NCI-H526 treated with DMSO at 0.1 percent for 48 hours (cell line): Measurements from ENCODE around the gene GMDS.
A peak's percentile ranks its signal among the peaks of the same experiment; 100 is the strongest.

Experiments
- DNase-seq: peaks from one replicate; lab custom pipeline; 2025; lab: John Stamatoyannopoulos, UW

GMDS gene

GRCh38 chr6:2035826-2036709 lies 209.3 kb downstream of the GMDS start:
- no peak for DNase-seq

DNA sequence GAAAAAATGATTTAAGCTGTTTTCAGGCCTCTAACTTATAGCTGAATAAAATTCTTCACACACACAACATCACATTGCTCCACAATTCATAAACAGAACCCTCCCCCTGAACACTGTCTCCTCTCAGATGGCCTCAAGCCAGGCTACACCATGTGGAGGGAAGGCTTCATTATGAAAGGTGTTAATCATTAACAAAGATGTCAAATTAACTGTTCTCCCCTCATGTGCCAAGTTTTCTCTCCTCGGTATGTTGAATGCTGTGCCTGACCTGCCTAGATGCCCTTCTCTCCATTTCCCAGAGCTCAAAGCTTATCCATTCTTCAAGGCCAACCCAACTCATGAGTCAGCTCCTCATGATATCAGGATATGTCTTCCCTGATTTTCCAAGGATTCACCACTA lies 210.4 kb downstream of the GMDS start:
- DNase-seq, result no peak

- no peak for DNase-seq
Measured at GRCh38 chr6:2034256-2034655, 211.1 kb downstream of the GMDS start.

DNA sequence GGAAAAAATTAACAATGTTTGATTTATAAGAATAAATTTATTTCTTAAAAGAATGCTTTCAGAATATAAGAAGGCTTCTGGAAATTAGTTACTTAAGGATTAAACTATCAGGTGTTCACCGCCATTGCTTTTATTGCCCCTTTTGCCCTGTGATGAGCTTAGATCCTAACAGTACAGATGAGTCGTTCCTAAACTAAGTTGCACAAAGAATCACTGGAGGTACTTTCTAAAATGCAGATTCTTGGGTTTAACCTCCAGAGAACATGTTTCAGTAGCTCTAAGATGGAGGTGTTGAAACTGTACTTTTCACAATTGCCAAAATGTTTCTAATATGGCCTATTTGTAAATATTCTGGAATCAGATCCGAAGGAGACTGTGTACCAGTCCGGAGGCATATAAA lies 211.9 kb downstream of the GMDS start:
- DNase-seq, result no peak

DNA sequence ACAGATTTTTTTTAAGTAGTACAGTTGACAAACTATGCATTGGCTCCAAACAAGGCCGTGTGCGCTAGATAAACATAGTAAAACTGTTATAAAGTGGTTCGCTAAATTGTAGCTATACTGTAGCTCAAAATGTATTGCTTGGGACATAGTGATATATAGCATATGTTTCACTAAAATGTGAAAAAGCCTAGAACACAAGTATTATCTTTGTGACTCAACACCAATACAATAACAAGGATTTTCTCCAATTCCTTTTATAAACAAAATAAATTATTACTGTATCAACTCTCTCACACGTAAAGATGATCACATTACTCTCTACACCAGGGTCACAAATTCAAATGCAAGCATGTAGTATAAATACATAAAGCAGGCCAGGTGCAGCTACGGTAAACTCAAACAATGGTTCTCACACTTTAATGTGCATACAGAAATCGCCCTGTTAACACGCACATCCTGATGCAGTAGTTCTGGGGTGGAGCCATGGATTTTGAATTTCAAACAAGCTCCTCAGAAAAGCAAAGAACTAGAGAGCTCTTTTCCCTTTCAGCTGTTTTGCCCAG lies 214.6 kb downstream of the GMDS start:
- peak; percentile 38 for DNase-seq

GRCh38 chr6:2029952-2030351 lies 215.5 kb downstream of the GMDS start:
- no peak for DNase-seq

DNA sequence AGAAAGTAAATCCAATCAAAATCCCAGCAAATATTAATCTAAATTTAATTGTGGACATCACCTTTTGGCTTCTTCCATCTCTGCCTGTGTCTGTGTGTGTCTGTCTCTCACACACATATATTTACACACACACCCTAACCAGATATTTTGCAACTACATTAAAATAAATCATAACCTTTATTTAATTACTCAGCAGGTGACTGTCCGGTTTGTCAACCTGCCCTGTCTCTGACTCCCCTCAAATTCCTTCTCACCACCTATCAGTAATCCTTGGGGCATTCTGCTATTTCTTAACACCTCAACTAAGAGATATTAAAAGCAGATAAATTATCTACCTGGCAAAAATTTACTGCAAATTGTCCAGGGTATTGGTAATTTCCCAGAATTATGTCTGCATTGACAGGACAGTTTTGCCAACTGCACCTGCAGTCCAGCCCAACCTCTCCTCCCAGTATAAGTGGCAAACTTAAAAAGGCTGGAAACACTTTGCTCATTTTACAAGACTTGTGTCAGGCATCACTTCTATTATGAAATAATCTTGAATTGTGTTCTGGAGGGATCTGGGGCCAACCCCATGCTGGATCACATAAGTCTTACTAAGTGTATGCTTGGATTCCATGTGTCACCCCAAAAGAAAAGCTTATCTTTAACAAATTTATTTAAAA lies 216.1 kb downstream of the GMDS start:
- no peak for DNase-seq

DNA sequence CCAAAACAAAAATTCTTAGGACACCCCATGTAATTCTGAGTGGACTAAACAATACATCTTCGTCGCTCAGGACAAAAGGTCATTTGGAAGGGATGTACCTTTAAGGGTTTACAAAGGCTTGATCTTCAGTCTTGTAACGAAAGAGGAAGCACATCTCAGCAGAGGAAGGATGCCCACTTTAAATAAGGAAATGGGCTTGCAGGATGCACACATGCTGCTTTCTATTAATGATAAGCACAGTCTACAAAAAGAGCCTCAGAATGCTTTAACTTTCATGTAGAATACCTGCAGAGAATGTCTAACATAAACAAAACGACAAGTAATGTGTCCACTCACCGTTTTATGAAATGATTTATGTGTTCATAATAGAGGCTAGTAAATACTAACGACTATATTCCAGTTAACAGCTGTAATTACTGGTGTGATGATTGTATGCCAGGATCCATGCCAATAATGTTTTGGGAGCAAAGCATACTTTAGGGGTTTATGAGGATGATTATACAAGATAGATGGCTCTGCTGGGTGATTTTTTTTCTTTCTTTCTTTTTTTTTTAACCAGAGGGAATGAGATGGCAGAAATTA lies 216.9 kb downstream of the GMDS start:
- DNase-seq, result no peak

DNA sequence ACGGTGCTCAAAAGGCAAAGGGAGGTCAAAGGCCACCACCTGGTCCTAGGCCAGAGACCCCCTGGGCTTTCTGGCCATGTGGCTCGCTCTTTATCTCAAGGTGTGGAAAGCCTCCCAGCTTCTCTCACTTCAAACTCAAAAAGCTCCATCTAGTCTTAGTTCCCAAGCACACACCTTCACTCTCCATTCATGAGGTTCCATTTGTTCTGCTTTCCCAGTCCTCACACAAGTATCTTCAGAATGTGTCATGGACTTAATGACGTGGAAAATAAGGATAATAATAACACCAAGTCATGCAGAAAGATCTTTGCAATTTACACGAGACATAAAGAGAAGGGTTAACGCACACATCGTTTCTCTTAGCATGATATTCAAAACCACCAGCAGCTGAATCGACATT lies 219.3 kb downstream of the GMDS start:
- no peak for DNase-seq

DNA sequence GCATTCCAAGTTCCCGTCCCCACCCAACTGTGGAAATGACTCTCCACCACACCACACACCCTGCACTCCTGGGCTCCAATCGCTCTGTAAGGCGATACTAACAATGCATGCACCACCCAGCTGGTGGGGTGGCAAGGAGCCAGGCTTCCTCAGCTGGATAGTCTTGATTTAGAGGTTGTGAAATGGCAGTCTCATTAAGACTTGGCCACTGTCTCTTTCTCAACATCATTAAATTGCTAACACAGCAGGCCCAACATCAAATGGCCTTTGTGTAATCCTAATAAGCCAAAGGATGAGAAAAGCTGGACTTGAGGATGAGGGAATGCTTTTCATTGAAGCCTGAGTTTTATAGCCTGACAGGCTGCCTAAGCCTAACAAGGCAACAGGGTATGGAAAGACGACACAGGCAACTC lies 223.7 kb downstream of the GMDS start:
- DNase-seq, result no peak

DNA sequence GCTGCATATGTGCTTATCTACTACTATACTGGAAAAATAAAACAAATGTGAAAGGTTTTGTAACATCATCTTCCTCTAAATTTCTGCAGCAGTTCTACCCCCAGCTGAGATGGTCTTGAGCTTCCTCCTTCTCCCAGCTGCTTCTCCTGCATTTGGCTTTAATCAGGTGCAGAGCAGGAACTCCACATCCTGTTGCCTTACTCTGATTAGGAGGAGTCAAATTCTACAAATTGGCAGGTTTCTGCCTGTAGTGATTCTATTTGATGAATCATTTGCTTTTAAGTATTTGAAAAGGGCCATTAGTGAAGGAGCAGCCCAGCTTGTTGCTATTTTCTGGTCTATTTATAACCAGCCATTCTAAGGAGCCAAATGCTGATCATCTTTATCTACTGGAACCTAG lies 224.5 kb downstream of the GMDS start:
- DNase-seq, result no peak

DNA sequence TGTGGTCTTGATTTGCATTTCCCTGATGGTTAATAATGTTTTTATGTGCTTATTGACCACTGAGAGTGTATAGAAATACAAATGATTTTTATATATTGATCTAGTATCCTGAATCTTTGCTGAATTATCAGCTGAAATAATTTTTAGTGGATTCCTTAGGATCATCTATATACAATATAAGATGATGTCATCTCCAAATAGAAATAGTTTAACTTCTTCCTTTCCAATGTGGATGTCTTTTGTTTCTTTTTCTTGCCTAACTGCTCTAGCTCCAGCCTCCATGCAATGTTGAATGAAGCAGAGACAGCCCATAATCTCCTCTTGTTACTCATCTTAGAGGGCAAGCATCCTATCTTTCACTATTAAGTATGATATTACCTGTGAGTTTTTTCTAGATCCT lies 226.4 kb downstream of the GMDS start:
- no peak for DNase-seq

DNA sequence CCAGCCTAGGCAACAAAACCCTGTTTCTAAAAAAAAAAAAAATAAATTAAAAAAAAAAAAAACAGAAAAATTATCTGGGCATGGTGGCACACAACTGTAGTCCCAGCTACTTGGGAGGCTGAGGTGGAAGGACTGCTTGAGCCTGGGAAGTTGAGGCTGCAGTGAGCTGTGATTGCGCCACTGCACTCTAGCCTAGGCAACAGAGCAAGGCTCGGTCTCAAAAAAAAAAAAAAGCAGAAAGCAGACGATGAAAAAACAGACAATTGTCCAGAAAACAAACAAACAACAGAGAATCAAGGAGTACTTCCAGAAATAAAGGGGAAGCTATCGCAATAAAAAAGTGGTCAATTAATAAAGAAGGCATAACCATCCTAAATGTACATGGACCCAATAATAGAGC lies 229.4 kb downstream of the GMDS start:
- no peak for DNase-seq

DNA sequence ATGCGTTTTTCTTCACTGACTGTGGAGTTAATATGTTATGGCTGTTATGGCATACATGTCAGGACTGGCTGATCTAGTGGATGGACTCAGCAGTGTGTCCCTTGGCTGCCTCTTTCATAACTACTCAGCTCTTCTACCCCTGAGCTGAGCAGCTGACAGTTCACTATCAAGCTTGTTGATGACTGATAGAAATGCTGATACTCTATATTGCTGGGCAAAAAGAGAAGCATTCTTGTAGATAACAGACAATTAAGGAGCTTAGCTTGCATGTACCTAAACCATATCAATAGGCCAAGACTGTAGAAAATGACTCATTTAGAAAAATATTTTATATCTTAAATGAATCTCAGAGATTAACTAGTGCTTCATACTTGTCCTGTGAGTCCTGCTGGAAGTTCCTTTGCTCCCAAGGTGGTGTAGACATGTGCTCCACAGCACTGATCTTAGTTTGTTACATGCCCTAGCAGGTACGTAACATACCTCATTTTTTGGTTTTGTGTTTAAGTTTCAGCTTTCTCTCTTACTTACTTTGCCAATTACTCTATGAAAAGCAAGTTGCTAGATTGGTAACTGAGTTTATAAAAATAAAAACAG lies 236.9 kb downstream of the GMDS start:
- DNase-seq, result no peak

- no peak for DNase-seq
Measured at GRCh38 chr6:2007165-2007564, 238.2 kb downstream of the GMDS start.

- no peak for DNase-seq
Measured at GRCh38 chr6:2004888-2005287, 240.5 kb downstream of the GMDS start.

- no peak for DNase-seq
Measured at GRCh38 chr6:2000962-2001361, 244.4 kb downstream of the GMDS start.

DNA sequence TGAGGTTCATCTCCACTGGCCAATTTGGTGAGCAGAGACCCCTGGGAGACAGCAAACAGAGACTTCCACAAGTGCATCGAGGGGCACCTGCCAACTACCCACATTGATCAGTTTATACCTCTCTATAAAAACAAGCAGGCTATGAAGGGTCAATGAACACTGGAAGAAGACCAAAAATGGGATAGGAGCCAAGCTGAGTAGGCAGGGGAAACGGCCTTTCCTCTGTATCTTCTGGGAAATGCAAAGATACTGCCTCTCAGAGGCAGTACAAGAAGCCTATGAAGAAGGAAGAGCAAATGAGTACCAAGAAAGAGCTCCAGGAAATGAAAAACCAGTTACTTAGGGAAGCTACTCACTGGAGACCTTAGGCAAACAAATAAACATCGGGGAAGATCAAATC lies 247.7 kb downstream of the GMDS start:
- no peak for DNase-seq

DNA sequence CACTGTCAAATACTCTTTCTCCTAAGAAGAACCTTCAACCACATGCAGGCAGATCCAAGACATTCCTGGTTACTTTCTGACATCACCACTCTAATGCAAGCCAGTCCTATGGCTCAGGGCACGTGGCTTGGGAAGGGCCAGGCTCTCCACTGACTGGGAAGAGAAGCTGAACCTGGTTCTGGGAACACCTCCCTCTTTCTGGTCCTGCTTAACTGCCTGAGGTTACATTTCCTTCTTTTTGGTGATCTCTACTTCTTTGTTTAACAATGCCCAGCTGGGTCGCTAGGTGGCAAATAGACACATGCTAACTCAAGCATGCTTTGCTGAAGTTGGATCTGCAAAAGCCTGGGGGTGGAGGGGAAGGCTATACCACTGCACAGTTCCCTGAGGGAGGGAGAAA lies 249.8 kb downstream of the GMDS start:
- no peak for DNase-seq

GRCh38 chr6:1993042-1993441 lies 252.4 kb downstream of the GMDS start:
- DNase-seq, result no peak

DNA sequence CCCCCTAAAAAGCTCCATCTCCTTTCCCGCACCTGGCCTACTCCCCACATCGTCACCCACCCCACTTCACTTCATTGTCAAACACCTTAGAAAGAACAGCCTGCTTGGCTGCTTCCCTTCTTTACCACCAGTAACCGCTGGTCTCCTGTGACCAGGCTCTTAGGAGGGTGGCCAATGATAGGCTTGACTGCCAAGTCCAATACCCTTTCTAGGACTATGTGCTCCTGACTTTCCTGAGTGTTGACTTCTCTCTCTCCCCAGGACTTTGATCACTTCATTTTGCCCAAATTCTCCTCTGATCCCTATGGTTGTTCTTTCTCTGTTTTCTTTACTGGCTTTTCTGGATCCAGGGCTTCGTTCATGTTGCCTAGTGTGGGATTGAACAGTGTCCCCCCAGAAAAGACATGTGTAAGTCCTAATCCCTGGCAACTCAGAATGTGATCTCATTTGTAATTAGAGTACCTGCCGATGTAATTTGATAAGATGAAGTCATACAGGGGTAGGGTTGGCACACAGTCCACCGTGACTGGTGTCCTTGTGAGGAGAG lies 254.0 kb downstream of the GMDS start:
- no peak for DNase-seq

- DNase-seq, result no peak
Measured at GRCh38 chr6:1988843-1989242, 256.6 kb downstream of the GMDS start.
